Measurements from ENCODE around the gene GDAP1L1.

GRCh38 chr20:44314870-44315269, 67.8 kb downstream of the GDAP1L1 start:
- TF ChIP-seq CTCF (conservative IDR thresholded peaks at IDR 0.05) (no peak), ZFX (IDR thresholded peaks at IDR 0.05) (no peak)
